PC-3 (cell line): ENCODE results near the gene PRDM11. TPM values are rescaled to one million over a fixed set of nuclear protein-coding genes. Genes with fewer than 3 reads are reported as not detected.

ENCODE experiments used
- ATAC-seq: fragments of 200-7000 bp; cut with Tn5 transposase; 2 replicates; pipeline ENCODE4 v1.9.1; 2020; ENCODE audit warnings: mild to moderate bottlenecking, moderate library complexity
- BruUV-seq: library from RNA; stranded (reverse); fragments of 400-500 nt; replicated peaks from 2 replicates; lab custom pipeline; 2021; lab: Mats Ljungman, UMichigan
- CTCF ChIA-PET: fragments of 300-600 bp; sonication (Branson Sonifier 250); formaldehyde crosslinking; loops from one replicate; lab custom pipeline; 2022; ENCODE audit warnings: antibody characterized with exemption; lab: Charles Lee
- POLR2A ChIA-PET: fragments of 300-600 bp; sonication (Branson Sonifier 250); formaldehyde crosslinking; loops from one replicate; lab custom pipeline; 2022; ENCODE audit warnings: antibody characterized with exemption; ENCODE audit not compliant: unreplicated experiment; lab: Charles Lee
- DNase-seq: peaks from one replicate; pipeline ENCODE4 v3.0.0-alpha.2; 2015
- H2AFZ ChIP-seq: fragments of 300-600 bp; sonication (generic); 2 replicates; pipeline ENCODE4 v1.6.0; 2016; ENCODE audit warnings: antibody characterized with exemption, low read length
- H3F3A ChIP-seq: fragments of 300-600 bp; sonication (generic); one replicate; pipeline ENCODE4 v1.6.0; 2017; ENCODE audit warnings: antibody characterized with exemption, low read length, control low read depth, mild to moderate bottlenecking; ENCODE audit not compliant: unreplicated experiment
- H3K27ac ChIP-seq: fragments of 300-600 bp; sonication (generic); 2 replicates; pipeline ENCODE4 v1.5.1; 2016; ENCODE audit warnings: mild to moderate bottlenecking, low read length
- H3K27me3 ChIP-seq: fragments of 300-600 bp; sonication (generic); 2 replicates; pipeline ENCODE4 v1.6.1; 2016; ENCODE audit warnings: low read length, mixed read lengths
- H3K36me3 ChIP-seq: fragments of 300-600 bp; sonication (generic); 2 replicates; pipeline ENCODE4 v1.6.1; 2016; ENCODE audit warnings: low read depth, mixed run types, low read length, mixed read lengths
- H3K4me1 ChIP-seq: fragments of 300-600 bp; sonication (generic); 2 replicates; pipeline ENCODE4 v1.5.1; 2016; ENCODE audit warnings: low read length; ENCODE audit not compliant: insufficient read depth
- H3K4me2 ChIP-seq: fragments of 300-600 bp; sonication (generic); 2 replicates; pipeline ENCODE4 v1.6.0; 2016; ENCODE audit warnings: low read length
- H3K4me3 ChIP-seq: fragments of 300-600 bp; sonication (generic); 2 replicates; pipeline ENCODE4 v1.5.1; 2016; ENCODE audit warnings: mild to moderate bottlenecking, low read length, mixed read lengths
- H3K79me2 ChIP-seq: fragments of 300-600 bp; sonication (generic); 2 replicates; pipeline ENCODE4 v1.6.1; 2017; ENCODE audit warnings: low read length, mixed read lengths
- H3K9ac ChIP-seq: fragments of 300-600 bp; sonication (generic); 2 replicates; pipeline ENCODE4 v1.6.0; 2016; ENCODE audit warnings: mild to moderate bottlenecking, low read length
- H3K9me2 ChIP-seq: fragments of 300-600 bp; sonication (generic); replicated peaks from 2 replicates; pipeline ENCODE4 v1.6.1; 2016; ENCODE audit warnings: mixed run types, low read length, mixed read lengths
- H3K9me3 ChIP-seq: fragments of 300-600 bp; sonication (generic); 2 replicates; pipeline ENCODE4 v1.6.1; 2016; ENCODE audit warnings: low read length, mixed read lengths
- H4K20me1 ChIP-seq: fragments of 300-600 bp; sonication (generic); 2 replicates; pipeline ENCODE4 v1.6.1; 2016; ENCODE audit warnings: low read length, mixed read lengths
- EZH2 ChIP-seq: fragments of 300-600 bp; sonication (generic); IDR thresholded peaks from one replicate; pipeline ENCODE4 v1.6.1; 2017; ENCODE audit warnings: antibody characterized with exemption, mild to moderate bottlenecking, low read length; ENCODE audit not compliant: unreplicated experiment
- EZH2phosphoT487 ChIP-seq: fragments of 300-600 bp; sonication (generic); IDR thresholded peaks from 2 replicates; pipeline ENCODE4 v1.6.1; 2018; ENCODE audit warnings: mild to moderate bottlenecking, antibody characterized with exemption, low read length, borderline replicate concordance
- intact Hi-C: fragments of 100-400 bp; cut with micrococcal nuclease; formaldehyde crosslinking; loops from 2 replicates; pipeline ENCODE4 v1.9.0; 2023
- total RNA-seq: library from RNA; depleted of rRNA; stranded (reverse); fragments of >200 nt; gene quantifications from 2 replicates; pipeline ENCODE4 v1.2.3, GENCODE V29; 2014
- TF ChIP-seq, protein P1 (sequence below): fragments of 300-600 bp; sonication (generic); conservative IDR thresholded peaks from 2 replicates; pipeline ENCODE4 v1.5.1; 2017; ENCODE audit warnings: antibody characterized with exemption, low read depth, mild to moderate bottlenecking, low read length

PRDM11 gene
- total RNA-seq, 1 experiment from 2014 or later, result 5.0 TPM

DNA sequence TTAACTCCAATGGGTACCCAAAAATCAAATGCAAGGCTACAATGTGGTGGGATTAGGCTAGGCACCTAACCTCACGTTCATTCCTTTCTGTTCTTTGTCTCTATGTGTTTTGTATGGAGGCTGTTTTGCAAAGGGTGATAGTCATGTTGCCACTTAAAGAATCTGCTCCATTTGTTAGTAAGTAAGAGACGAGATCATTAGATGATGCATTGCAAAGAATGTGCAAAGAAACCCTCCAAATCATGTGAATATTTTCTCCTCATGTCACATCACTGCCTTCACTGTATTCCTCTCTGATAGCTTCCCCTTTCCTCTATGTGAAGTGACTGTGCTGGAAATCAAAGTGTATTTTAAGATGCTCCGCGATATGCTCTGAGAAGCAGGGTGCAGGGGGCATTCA, 127.8 kb downstream of the PRDM11 start:
- Histone ChIP-seq H3K9me2 (no peaks in the 10 kb centered on the region), H2AFZ (no peak overlapping the region), H3K27me3 (peaks cover 9% of the 10 kb centered on the region; the same call in 1 of the 2 replicates), H3F3A (no peaks in the 10 kb centered on the region), H3K36me3 (no peaks in the 10 kb centered on the region), H4K20me1 (no peaks in the 10 kb centered on the region), H3K79me2 (no peaks in the 10 kb centered on the region), H3K9ac (no peak overlapping the region), H3K4me3 (no peak overlapping the region), H3K27ac (no peak overlapping the region), H3K9me3 (no peaks in the 10 kb centered on the region), H3K4me2 (no peak overlapping the region), H3K4me1 (peaks cover 4% of the 10 kb centered on the region; the same call in 1 of the 2 replicates)
- no peak for ATAC-seq
- DNase-seq, result no peak
- no TSS peak for BruUV-seq
- intact Hi-C loops, result no loop called here
- ChIA-PET POLR2A (no interaction called here), CTCF (no interaction called here)
- TF ChIP-seq EZH2phosphoT487, result no peak
- TF ChIP-seq, protein P1, sequence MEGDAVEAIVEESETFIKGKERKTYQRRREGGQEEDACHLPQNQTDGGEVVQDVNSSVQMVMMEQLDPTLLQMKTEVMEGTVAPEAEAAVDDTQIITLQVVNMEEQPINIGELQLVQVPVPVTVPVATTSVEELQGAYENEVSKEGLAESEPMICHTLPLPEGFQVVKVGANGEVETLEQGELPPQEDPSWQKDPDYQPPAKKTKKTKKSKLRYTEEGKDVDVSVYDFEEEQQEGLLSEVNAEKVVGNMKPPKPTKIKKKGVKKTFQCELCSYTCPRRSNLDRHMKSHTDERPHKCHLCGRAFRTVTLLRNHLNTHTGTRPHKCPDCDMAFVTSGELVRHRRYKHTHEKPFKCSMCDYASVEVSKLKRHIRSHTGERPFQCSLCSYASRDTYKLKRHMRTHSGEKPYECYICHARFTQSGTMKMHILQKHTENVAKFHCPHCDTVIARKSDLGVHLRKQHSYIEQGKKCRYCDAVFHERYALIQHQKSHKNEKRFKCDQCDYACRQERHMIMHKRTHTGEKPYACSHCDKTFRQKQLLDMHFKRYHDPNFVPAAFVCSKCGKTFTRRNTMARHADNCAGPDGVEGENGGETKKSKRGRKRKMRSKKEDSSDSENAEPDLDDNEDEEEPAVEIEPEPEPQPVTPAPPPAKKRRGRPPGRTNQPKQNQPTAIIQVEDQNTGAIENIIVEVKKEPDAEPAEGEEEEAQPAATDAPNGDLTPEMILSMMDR, result no peak
- no peak for TF ChIP-seq EZH2

DNA sequence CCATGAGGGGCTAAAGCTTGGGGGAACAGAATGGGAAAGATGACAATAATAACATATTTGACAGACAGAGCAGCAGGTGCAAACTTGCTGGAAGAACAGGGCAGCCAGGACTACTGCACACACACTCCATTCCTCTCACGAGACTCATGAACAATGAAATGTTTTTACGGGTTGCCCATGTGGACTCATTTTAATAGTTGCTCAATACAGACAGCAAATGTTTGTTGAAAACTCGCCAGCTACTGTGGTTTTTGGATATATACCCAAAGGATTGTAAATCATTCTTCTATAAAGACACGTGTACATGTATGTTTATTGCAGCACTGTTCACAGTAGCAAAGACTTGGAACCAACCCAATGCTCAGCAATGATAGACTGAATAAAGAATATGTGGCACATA, 129.4 kb downstream of the PRDM11 start:
- Histone ChIP-seq H3K4me2 (no peak overlapping the region), H3K9ac (no peak overlapping the region), H3K4me1 (peaks cover 4% of the 10 kb centered on the region; the same call in 1 of the 2 replicates), H3K4me3 (no peak overlapping the region), H2AFZ (no peak overlapping the region), H3F3A (no peaks in the 10 kb centered on the region), H4K20me1 (no peaks in the 10 kb centered on the region), H3K9me3 (no peaks in the 10 kb centered on the region), H3K27me3 (peaks cover 3% of the 10 kb centered on the region; the same call in 1 of the 2 replicates), H3K9me2 (no peaks in the 10 kb centered on the region), H3K27ac (no peak overlapping the region), H3K79me2 (no peaks in the 10 kb centered on the region), H3K36me3 (no peaks in the 10 kb centered on the region)
- ChIA-PET CTCF (no interaction called here), POLR2A (no interaction called here)
- BruUV-seq, result no TSS peak
- intact Hi-C loops, result no loop called here
- DNase-seq (peak; percentile 17), ATAC-seq (no peak)
- TF ChIP-seq EZH2phosphoT487 (no peak), EZH2 (no peak)
- TF ChIP-seq, protein P1, result no peak

DNA sequence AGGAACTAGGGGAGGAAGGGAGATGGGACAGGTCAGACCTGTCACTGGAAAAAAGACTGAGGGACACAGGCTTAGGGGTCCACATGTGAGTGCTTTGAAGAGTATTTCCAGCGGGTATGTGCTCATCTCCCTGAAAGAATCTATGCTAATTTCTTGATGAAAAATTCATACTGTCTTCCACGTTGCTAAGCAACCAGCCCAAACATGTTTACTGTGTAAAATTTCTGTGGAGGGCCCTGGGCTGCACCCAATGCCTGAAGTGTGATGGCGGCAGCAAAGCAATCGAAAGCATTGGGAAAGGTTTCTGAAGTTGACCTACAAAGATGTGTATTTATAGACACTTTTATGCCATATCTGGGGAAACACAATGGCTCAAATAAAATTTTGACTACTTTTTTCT, 132.3 kb downstream of the PRDM11 start:
- TF ChIP-seq EZH2 (no peak), EZH2phosphoT487 (no peak)
- TF ChIP-seq, protein P1, result no peak
- H3K27me3 ChIP-seq, result peaks cover 3% of the 10 kb centered on the region; the same call in 1 of the 2 replicates
- no peak overlapping the region for H2AFZ ChIP-seq
- no peaks in the 10 kb centered on the region for H3K4me1 ChIP-seq
- no peak overlapping the region for H3K9ac ChIP-seq
- no peaks in the 10 kb centered on the region for H3F3A ChIP-seq
- no peaks in the 10 kb centered on the region for H3K9me2 ChIP-seq
- H3K79me2 ChIP-seq, result no peaks in the 10 kb centered on the region
- no peaks in the 10 kb centered on the region for H3K9me3 ChIP-seq
- no peak overlapping the region for H3K4me3 ChIP-seq
- no peak overlapping the region for H3K27ac ChIP-seq
- ChIA-PET CTCF (no interaction called here), POLR2A (no interaction called here)
- no TSS peak for BruUV-seq
- no peak for ATAC-seq
- no peak for DNase-seq
- no peak overlapping the region for H3K4me2 ChIP-seq
- no peaks in the 10 kb centered on the region for H4K20me1 ChIP-seq
- intact Hi-C loops, result no loop called here
- H3K36me3 ChIP-seq, result no peaks in the 10 kb centered on the region
